ENCODE measurements around the gene MAGI3.

Gene MAGI3

GRCh38 chr1:113423826-113424225, 33.5 kb downstream of the MAGI3 start:
- no peak overlapping the region for H3K9ac ChIP-seq (ENCODE audit: low read length)
- no peaks in the 10 kb centered on the region for H3K27me3 ChIP-seq (ENCODE audit: low read depth, low read length)
- no peaks in the 10 kb centered on the region for H3K9me3 ChIP-seq (ENCODE audit: insufficient read depth, low read length)
- no peak overlapping the region for H3K4me3 ChIP-seq (ENCODE audit: low read length)
- H4K20me1 ChIP-seq (ENCODE audit: insufficient read depth, low read length) = no peaks in the 10 kb centered on the region
- no peaks in the 10 kb centered on the region for H3K79me2 ChIP-seq (ENCODE audit: low read length)
- no peak overlapping the region for H3K27ac ChIP-seq (ENCODE audit: low read length)
- TF ChIP-seq, protein P1, sequence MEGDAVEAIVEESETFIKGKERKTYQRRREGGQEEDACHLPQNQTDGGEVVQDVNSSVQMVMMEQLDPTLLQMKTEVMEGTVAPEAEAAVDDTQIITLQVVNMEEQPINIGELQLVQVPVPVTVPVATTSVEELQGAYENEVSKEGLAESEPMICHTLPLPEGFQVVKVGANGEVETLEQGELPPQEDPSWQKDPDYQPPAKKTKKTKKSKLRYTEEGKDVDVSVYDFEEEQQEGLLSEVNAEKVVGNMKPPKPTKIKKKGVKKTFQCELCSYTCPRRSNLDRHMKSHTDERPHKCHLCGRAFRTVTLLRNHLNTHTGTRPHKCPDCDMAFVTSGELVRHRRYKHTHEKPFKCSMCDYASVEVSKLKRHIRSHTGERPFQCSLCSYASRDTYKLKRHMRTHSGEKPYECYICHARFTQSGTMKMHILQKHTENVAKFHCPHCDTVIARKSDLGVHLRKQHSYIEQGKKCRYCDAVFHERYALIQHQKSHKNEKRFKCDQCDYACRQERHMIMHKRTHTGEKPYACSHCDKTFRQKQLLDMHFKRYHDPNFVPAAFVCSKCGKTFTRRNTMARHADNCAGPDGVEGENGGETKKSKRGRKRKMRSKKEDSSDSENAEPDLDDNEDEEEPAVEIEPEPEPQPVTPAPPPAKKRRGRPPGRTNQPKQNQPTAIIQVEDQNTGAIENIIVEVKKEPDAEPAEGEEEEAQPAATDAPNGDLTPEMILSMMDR (IDR thresholded peaks at IDR 0.05; ENCODE audit: low read depth, low read length) = no peak
- TF ChIP-seq EZH2phosphoT487 (IDR thresholded peaks at IDR 0.05; ENCODE audit: low read depth) = no peak
- no peak overlapping the region for H3K4me2 ChIP-seq (ENCODE audit: low read length)
- H3K4me1 ChIP-seq (ENCODE audit: low read length) = no peaks in the 10 kb centered on the region
- H3K36me3 ChIP-seq (replicated peaks; ENCODE audit: low read depth, low read length) = no peaks in the 10 kb centered on the region
- no peak overlapping the region for H2AFZ ChIP-seq (ENCODE audit: low read depth, low read length)

DNA sequence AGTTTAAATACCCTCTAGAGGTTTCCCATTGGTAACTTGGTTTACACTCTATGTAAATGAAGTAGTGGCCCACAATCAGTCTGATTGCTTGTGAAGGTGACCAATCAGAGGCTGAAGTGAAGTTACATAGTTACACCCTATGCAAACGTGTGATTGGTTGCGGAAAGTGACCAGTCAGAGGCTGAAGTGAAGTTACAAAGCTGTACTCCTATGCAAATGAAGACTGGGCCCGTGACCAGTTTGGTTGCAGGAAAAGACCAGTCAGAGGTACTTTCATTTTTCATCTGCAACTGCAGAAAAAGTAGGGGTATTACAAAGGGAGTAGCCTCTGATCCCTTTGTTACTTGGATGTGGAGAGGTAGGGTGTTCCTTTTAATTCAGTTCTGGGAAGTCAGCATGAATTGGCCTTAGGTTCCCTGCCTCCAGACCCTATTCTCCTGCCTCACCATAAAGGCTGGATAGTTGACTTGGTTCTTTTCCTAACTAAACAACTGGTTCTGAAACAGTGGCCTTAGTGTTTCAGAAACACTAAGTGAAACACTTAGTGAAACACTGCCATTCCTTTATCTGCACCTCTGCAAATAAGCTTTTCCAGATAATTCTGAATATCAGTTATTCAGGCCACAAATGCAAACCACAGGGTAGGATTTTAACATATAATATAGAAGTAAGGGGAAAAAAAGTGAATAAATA, 39.3 kb downstream of the MAGI3 start:
- no peak overlapping the region for H3K27ac ChIP-seq (ENCODE audit: low read length)
- no peak for TF ChIP-seq EZH2phosphoT487 (IDR thresholded peaks at IDR 0.05; ENCODE audit: low read depth)
- TF ChIP-seq, protein P1 (IDR thresholded peaks at IDR 0.05; ENCODE audit: low read depth, low read length) = no peak
- no peaks in the 10 kb centered on the region for H3K9me3 ChIP-seq (ENCODE audit: insufficient read depth, low read length)
- no peaks in the 10 kb centered on the region for H3K4me1 ChIP-seq (ENCODE audit: low read length)
- H3K79me2 ChIP-seq (ENCODE audit: low read length) = no peaks in the 10 kb centered on the region
- H3K4me2 ChIP-seq (ENCODE audit: low read length) = no peak overlapping the region
- H4K20me1 ChIP-seq (ENCODE audit: insufficient read depth, low read length) = no peaks in the 10 kb centered on the region
- no peak overlapping the region for H3K9ac ChIP-seq (ENCODE audit: low read length)
- no peaks in the 10 kb centered on the region for H3K27me3 ChIP-seq (ENCODE audit: low read depth, low read length)
- H2AFZ ChIP-seq (ENCODE audit: low read depth, low read length) = no peak overlapping the region
- no peak overlapping the region for H3K4me3 ChIP-seq (ENCODE audit: low read length)
- H3K36me3 ChIP-seq (replicated peaks; ENCODE audit: low read depth, low read length) = no peaks in the 10 kb centered on the region

GRCh38 chr1:113433184-113433583, 42.9 kb downstream of the MAGI3 start:
- Histone ChIP-seq H3K27me3 (ENCODE audit: low read depth, low read length) (no peaks in the 10 kb centered on the region), H3K27ac (ENCODE audit: low read length) (no peak overlapping the region), H3K9ac (ENCODE audit: low read length) (no peak overlapping the region), H4K20me1 (ENCODE audit: insufficient read depth, low read length) (no peaks in the 10 kb centered on the region), H3K79me2 (ENCODE audit: low read length) (no peaks in the 10 kb centered on the region), H3K4me3 (ENCODE audit: low read length) (no peak overlapping the region), H2AFZ (ENCODE audit: low read depth, low read length) (no peak overlapping the region), H3K36me3 (replicated peaks; ENCODE audit: low read depth, low read length) (no peaks in the 10 kb centered on the region), H3K4me1 (ENCODE audit: low read length) (no peaks in the 10 kb centered on the region), H3K9me3 (ENCODE audit: insufficient read depth, low read length) (no peaks in the 10 kb centered on the region), H3K4me2 (ENCODE audit: low read length) (no peak overlapping the region)
- no peak for TF ChIP-seq EZH2phosphoT487 (IDR thresholded peaks at IDR 0.05; ENCODE audit: low read depth)
- TF ChIP-seq, protein P1 (IDR thresholded peaks at IDR 0.05; ENCODE audit: low read depth, low read length) = no peak

GRCh38 chr1:113434081-113434873, 44.0 kb downstream of the MAGI3 start:
- Histone ChIP-seq H3K9me3 (ENCODE audit: insufficient read depth, low read length) (no peaks in the 10 kb centered on the region), H2AFZ (ENCODE audit: low read depth, low read length) (no peak overlapping the region), H3K36me3 (replicated peaks; ENCODE audit: low read depth, low read length) (no peaks in the 10 kb centered on the region), H3K9ac (ENCODE audit: low read length) (no peak overlapping the region), H3K4me2 (ENCODE audit: low read length) (no peak overlapping the region), H3K4me3 (ENCODE audit: low read length) (no peak overlapping the region), H3K27me3 (ENCODE audit: low read depth, low read length) (no peaks in the 10 kb centered on the region), H3K79me2 (ENCODE audit: low read length) (no peaks in the 10 kb centered on the region), H4K20me1 (ENCODE audit: insufficient read depth, low read length) (no peaks in the 10 kb centered on the region), H3K4me1 (ENCODE audit: low read length) (no peaks in the 10 kb centered on the region), H3K27ac (ENCODE audit: low read length) (no peak overlapping the region)
- TF ChIP-seq, protein P1 (IDR thresholded peaks at IDR 0.05; ENCODE audit: low read depth, low read length) = no peak
- no peak for TF ChIP-seq EZH2phosphoT487 (IDR thresholded peaks at IDR 0.05; ENCODE audit: low read depth)

Measured in OCI-LY3 (cell line).